SK-N-SH (cell line): Measurements from ENCODE around the gene KRT26. TPM values are rescaled to one million over a fixed set of nuclear protein-coding genes. Genes with fewer than 3 reads are reported as not detected.

ENCODE experiments used
- CTCF ChIA-PET: fragments of 300-600, 350-600 bp; formaldehyde crosslinking; extraction: SDS; loops from one replicate; lab custom pipeline; 2021; lab: Yijun Ruan, JAX
- POLR2A ChIA-PET: fragments of 350-600 bp; sonication (Branson Sonifier 250); formaldehyde crosslinking; extraction: SDS; loops from one replicate; lab custom pipeline; 2020; ENCODE audit warnings: antibody characterized with exemption, inconsistent platforms; lab: Yijun Ruan, JAX
- DNase-seq: peaks from one replicate; pipeline ENCODE4 v3.0.0; 2012
- H2AFZ ChIP-seq: fragments of 200-600 bp; sonication (generic); 2 replicates; pipeline ENCODE4 v1.8.1; 2016; ENCODE audit warnings: antibody characterized with exemption, mild to moderate bottlenecking, low read depth
- H3F3A ChIP-seq: fragments of 200-600 bp; sonication (generic); replicated peaks from 2 replicates; pipeline ENCODE3; 2016; ENCODE audit warnings: antibody characterized with exemption, mild to moderate bottlenecking; ENCODE audit not compliant: insufficient read depth
- H3K27ac ChIP-seq, 2 experiments: fragments of 200-500 bp in 1 of 2; fragments of 200-600 bp in 1 of 2; sonication (Bioruptor generic) in 1 of 2; sonication (generic), shearing (Covaris generic) in 1 of 2; 2 replicates each; pipeline versions ENCODE4 v1.5.1 to v1.6.1; 2014 to 2016; ENCODE audit warnings: low read depth in 2 of 2, inconsistent platforms in 1 of 2, low read length in 1 of 2, mild to moderate bottlenecking in 1 of 2, mixed read lengths in 1 of 2
- H3K27me3 ChIP-seq: fragments of 200-600 bp; sonication (generic), shearing (Covaris generic); 2 replicates; pipeline ENCODE4 v1.6.1; 2016; ENCODE audit warnings: mixed run types; ENCODE audit not compliant: insufficient read depth
- H3K36me3 ChIP-seq, 2 experiments: fragments of 200-500 bp in 1 of 2; fragments of 200-600 bp in 1 of 2; sonication (Bioruptor generic) in 1 of 2; sonication (generic) in 1 of 2; replicated peaks in 1 of 2; 2 replicates each; pipeline versions ENCODE3 to v1.5.1; 2014 to 2016; ENCODE audit warnings: low read length in 1 of 2, mild to moderate bottlenecking in 1 of 2; ENCODE audit not compliant: insufficient read depth in 2 of 2, control insufficient read depth in 1 of 2
- H3K4me1 ChIP-seq, 2 experiments: fragments of 200-500 bp in 1 of 2; fragments of 200-600 bp in 1 of 2; sonication (Bioruptor generic) in 1 of 2; sonication (generic), shearing (Covaris generic) in 1 of 2; 2 replicates each; pipeline versions ENCODE4 v1.5.1 to v1.6.1; 2014 to 2016; ENCODE audit warnings: low read depth in 1 of 2, low read length in 1 of 2, mixed run types in 1 of 2; ENCODE audit not compliant: insufficient read depth in 2 of 2, control insufficient read depth in 1 of 2
- H3K4me2 ChIP-seq: fragments of 200-600 bp; sonication (generic), shearing (Covaris generic); 2 replicates; pipeline ENCODE4 v1.6.1; 2017; ENCODE audit warnings: mixed run types
- H3K4me3 ChIP-seq, 2 experiments: fragments of 200-500 bp in 1 of 2; fragments of 200-600 bp in 1 of 2; sonication (Bioruptor generic) in 1 of 2; sonication (generic), shearing (Covaris generic) in 1 of 2; 2 replicates each; pipeline versions ENCODE4 v1.5.1 to v1.8.1; 2014 to 2016; ENCODE audit warnings: low read depth in 2 of 2, inconsistent platforms in 1 of 2, low read length in 1 of 2, mild to moderate bottlenecking in 1 of 2, mixed read lengths in 1 of 2, moderate library complexity in 1 of 2
- H3K79me2 ChIP-seq: fragments of 200-600 bp; sonication (generic); 2 replicates; pipeline ENCODE4 v1.8.1; 2017; ENCODE audit warnings: mild to moderate bottlenecking; ENCODE audit not compliant: insufficient read depth
- H3K9ac ChIP-seq: fragments of 200-600 bp; sonication (generic); 2 replicates; pipeline ENCODE4 v1.6.1; 2017; ENCODE audit warnings: mixed run types
- H3K9me2 ChIP-seq: fragments of 200-600 bp; sonication (generic); 2 replicates; pipeline ENCODE4 v1.6.1; 2017; ENCODE audit warnings: mixed run types
- H3K9me3 ChIP-seq: fragments of 200-600 bp; sonication (generic); 2 replicates; pipeline ENCODE4 v1.6.1; 2017; ENCODE audit warnings: mixed run types, mild to moderate bottlenecking, moderate library complexity
- H4K20me1 ChIP-seq: fragments of 200-600 bp; sonication (generic); 2 replicates; pipeline ENCODE4 v1.6.1; 2017; ENCODE audit warnings: mild to moderate bottlenecking, mixed run types; ENCODE audit not compliant: insufficient read depth
- CHD2 ChIP-seq: fragments of 150-350 bp; IDR thresholded peaks from 2 replicates; pipeline ENCODE4 v1.6.1; 2018; ENCODE audit warnings: low read length; ENCODE audit not compliant: partially characterized antibody
- ELF1 ChIP-seq: IDR thresholded peaks from 2 replicates; pipeline ENCODE4 v1.4.0; 2012
- FOSL2 ChIP-seq: IDR thresholded peaks from 2 replicates; pipeline ENCODE4 v1.4.0; 2012; ENCODE audit warnings: low read depth, mild to moderate bottlenecking, moderate library complexity, borderline replicate concordance
- FOXJ3 ChIP-seq: sonication (generic); formaldehyde crosslinking; IDR thresholded peaks from 2 replicates; pipeline ENCODE4 v1.5.1; 2020; ENCODE audit warnings: mild to moderate bottlenecking, missing genetic modification reagents
- GABPA ChIP-seq: IDR thresholded peaks from 2 replicates; pipeline ENCODE4 v1.4.0; 2012; ENCODE audit warnings: low read depth, mild to moderate bottlenecking
- GATA2 ChIP-seq: sonication (generic); formaldehyde crosslinking; IDR thresholded peaks from 2 replicates; pipeline ENCODE4 v1.5.0; 2020; ENCODE audit warnings: mild to moderate bottlenecking, missing genetic modification reagents
- MEF2A ChIP-seq: IDR thresholded peaks from 2 replicates; pipeline ENCODE4 v1.4.0; 2012; ENCODE audit warnings: low read depth, borderline replicate concordance
- POLR2AphosphoS5 ChIP-seq: IDR thresholded peaks from 2 replicates; pipeline ENCODE4 v1.6.1; 2012; ENCODE audit warnings: low read depth, low read length
- RAD21 ChIP-seq: IDR thresholded peaks from 2 replicates; pipeline ENCODE4 v1.6.1; 2012; ENCODE audit warnings: mild to moderate bottlenecking, low read length
- RCOR1 ChIP-seq: fragments of 150-350 bp; IDR thresholded peaks from 2 replicates; pipeline ENCODE4 v1.6.1; 2017; ENCODE audit warnings: antibody characterized with exemption, low read length
- RFX5 ChIP-seq: IDR thresholded peaks from 2 replicates; pipeline ENCODE4 v1.6.1; 2012; ENCODE audit warnings: mild to moderate bottlenecking, improper control_type of control experiment, low read length
- RXRA ChIP-seq: IDR thresholded peaks from 2 replicates; pipeline ENCODE4 v1.4.0; 2012; ENCODE audit warnings: low read depth, mild to moderate bottlenecking, borderline replicate concordance
- YY1 ChIP-seq: IDR thresholded peaks from 2 replicates; pipeline ENCODE4 v1.4.0; 2012; ENCODE audit warnings: low read depth, mild to moderate bottlenecking
- WGBS: methylation state at CpG from one replicate; pipeline ENCODE4 v1.1.6; 2017; ENCODE audit warnings: low lambda C conversion rate; 5-methylcytosine and 5-hydroxymethylcytosine counted together
- polyA plus RNA-seq, 3 experiments: library from polyadenylated mRNA; depleted of rRNA; stranded (reverse); fragments of >200 nt; gene quantifications; 2 replicates each; pipeline ENCODE4 v1.2.3, GENCODE V29; 2012
- TF ChIP-seq, protein P1 (sequence below): IDR thresholded peaks from 2 replicates; pipeline ENCODE4 v1.4.0; 2012; ENCODE audit warnings: low read depth, borderline replicate concordance
- TF ChIP-seq, protein P2 (sequence below): IDR thresholded peaks from 2 replicates; pipeline ENCODE4 v1.6.1; 2012; ENCODE audit warnings: mild to moderate bottlenecking, low read depth, low read length, moderate library complexity
- TF ChIP-seq, protein P3 (sequence below): IDR thresholded peaks from 2 replicates; pipeline ENCODE4 v1.4.0; 2012; ENCODE audit warnings: low read depth, borderline replicate concordance

Gene KRT26
- polyA plus RNA-seq, 1 of the 3 experiments (the other 2 are of a cell fraction) = not detected

DNA sequence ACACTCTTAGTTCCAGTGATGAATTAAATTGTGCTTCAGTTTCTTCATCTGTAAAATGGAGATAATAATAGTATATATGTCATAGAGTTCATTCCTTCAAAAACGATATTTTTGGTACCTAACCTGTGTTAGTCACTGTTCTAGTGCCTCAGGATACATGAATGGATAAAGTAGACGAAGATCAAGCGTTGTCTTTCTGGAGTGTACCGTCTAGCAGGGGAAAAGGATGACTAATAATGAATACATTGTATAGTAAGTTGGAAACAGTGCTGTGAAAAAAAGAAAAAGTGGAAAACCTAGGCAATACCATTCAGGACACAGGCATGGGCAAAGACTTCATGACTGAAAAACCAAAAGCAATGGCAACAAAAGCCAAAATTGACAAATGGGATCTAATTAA is 41.8 kb upstream of the KRT26 start:
- DNase-seq = no peak
- H2AFZ ChIP-seq = no peak overlapping the region
- 23% methylated on average over 4 of the region's 4 CpGs for WGBS
- ChIA-PET CTCF (no interaction called here), POLR2A (no interaction called here)
- H3K9me2 ChIP-seq = no peaks in the 10 kb centered on the region
- peaks cover 12 to 15% of the 10 kb centered on the region in 2 experiments for H3K36me3 ChIP-seq
- no peak overlapping the region for H3K4me2 ChIP-seq
- H3K27ac ChIP-seq = no peak overlapping the region
- H3K4me3 ChIP-seq = no peak overlapping the region
- H3F3A ChIP-seq = peaks cover 17% of the 10 kb centered on the region
- no peaks in the 10 kb centered on the region for H3K9me3 ChIP-seq
- no peaks in the 10 kb centered on the region; the same call in 1 of the 2 replicates for H3K79me2 ChIP-seq
- no peaks in the 10 kb centered on the region; a peak in 1 of 4 replicates for H3K4me1 ChIP-seq
- peaks cover 13% of the 10 kb centered on the region; the same call in 1 of the 2 replicates for H3K27me3 ChIP-seq
- H4K20me1 ChIP-seq = no peaks in the 10 kb centered on the region
- no peak overlapping the region for H3K9ac ChIP-seq
- TF ChIP-seq RFX5 (no peak), CHD2 (no peak)

DNA sequence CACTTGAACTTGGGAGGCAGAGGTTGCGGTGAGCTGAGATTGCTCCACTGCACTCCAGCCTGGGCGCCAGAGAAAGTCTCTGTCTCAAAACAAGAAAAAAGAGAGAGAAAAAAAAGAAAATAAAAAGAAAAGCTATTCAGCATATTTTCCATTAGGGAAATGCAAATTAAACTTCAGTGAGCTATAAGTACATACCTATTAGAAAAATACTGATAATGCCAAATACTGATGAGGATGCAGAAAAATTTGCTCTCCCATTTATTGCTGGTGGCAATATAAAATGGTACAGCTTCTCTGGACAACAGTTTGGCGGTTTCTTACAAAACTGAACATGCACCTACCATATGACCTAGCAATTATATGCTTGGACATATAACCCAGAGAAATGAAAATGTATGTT is 40.6 kb upstream of the KRT26 start:
- Histone ChIP-seq H3K4me1 (no peaks in the 10 kb centered on the region; a peak in 1 of 4 replicates), H3K36me3 (peaks cover 8 to 12% of the 10 kb centered on the region in 2 experiments), H4K20me1 (no peaks in the 10 kb centered on the region), H3K9me2 (no peaks in the 10 kb centered on the region), H3K79me2 (no peaks in the 10 kb centered on the region; the same call in 1 of the 2 replicates), H2AFZ (no peak overlapping the region), H3K9ac (no peak overlapping the region), H3F3A (peaks cover 7% of the 10 kb centered on the region), H3K4me2 (no peak overlapping the region), H3K9me3 (no peaks in the 10 kb centered on the region), H3K27me3 (peaks cover 25% of the 10 kb centered on the region; the same call in 1 of the 2 replicates), H3K4me3 (no peak overlapping the region), H3K27ac (no peak overlapping the region)
- DNase-seq = no peak
- POLR2A ChIA-PET = no interaction called here
- CTCF ChIA-PET = no interaction called here
- WGBS = 20% methylated on average over 3 of the region's 3 CpGs
- no peak for TF ChIP-seq RCOR1

DNA sequence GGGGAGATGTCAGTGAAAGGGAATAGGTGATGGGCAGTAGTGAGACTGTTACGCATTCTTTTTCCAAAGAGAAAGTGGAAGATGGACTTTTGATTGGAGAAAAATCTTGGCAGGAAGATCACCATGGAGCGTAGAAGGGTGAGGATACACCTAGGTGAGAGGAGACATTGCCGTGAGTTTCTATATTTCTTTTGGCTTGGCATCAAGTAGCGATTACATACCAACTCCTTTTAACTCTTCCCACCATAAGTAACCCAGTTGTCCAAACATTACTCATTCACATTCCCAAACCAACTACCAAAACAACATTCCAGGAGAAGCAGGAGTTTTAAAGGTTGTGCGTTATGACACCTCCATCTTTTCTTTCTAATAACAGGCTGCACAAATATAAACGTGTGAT is 38.5 kb upstream of the KRT26 start:
- CTCF ChIA-PET = interaction anchor here (1.4 to 2.8 kb wide), 2 partner anchors 9 to 852 kb away, joined by 5 to 11 read pairs; no protein-coding TSS in a partner anchor
- Histone ChIP-seq H3K4me3 (no peak overlapping the region), H3K9me3 (no peaks in the 10 kb centered on the region), H3K36me3 (no peaks in the 10 kb centered on the region), H3K9me2 (no peaks in the 10 kb centered on the region), H3K79me2 (no peaks in the 10 kb centered on the region), H2AFZ (no peak overlapping the region), H3K4me2 (no peak overlapping the region), H4K20me1 (no peaks in the 10 kb centered on the region), H3F3A (no peaks in the 10 kb centered on the region), H3K4me1 (no peaks in the 10 kb centered on the region), H3K9ac (no peak overlapping the region), H3K27ac (no peak overlapping the region), H3K27me3 (peaks cover 45% of the 10 kb centered on the region)
- DNase-seq = no peak
- TF ChIP-seq ELF1 = no peak
- no peak for TF ChIP-seq FOSL2
- TF ChIP-seq, protein P1, sequence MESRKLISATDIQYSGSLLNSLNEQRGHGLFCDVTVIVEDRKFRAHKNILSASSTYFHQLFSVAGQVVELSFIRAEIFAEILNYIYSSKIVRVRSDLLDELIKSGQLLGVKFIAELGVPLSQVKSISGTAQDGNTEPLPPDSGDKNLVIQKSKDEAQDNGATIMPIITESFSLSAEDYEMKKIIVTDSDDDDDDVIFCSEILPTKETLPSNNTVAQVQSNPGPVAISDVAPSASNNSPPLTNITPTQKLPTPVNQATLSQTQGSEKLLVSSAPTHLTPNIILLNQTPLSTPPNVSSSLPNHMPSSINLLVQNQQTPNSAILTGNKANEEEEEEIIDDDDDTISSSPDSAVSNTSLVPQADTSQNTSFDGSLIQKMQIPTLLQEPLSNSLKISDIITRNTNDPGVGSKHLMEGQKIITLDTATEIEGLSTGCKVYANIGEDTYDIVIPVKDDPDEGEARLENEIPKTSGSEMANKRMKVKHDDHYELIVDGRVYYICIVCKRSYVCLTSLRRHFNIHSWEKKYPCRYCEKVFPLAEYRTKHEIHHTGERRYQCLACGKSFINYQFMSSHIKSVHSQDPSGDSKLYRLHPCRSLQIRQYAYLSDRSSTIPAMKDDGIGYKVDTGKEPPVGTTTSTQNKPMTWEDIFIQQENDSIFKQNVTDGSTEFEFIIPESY = no peak
- no peak for TF ChIP-seq RFX5
- no peak for TF ChIP-seq RAD21
- TF ChIP-seq YY1 = no peak
- TF ChIP-seq GATA2 = no peak
- no peak for TF ChIP-seq RXRA
- TF ChIP-seq POLR2AphosphoS5 = no peak
- no peak for TF ChIP-seq CHD2
- no peak for TF ChIP-seq MEF2A
- TF ChIP-seq, protein P2, sequence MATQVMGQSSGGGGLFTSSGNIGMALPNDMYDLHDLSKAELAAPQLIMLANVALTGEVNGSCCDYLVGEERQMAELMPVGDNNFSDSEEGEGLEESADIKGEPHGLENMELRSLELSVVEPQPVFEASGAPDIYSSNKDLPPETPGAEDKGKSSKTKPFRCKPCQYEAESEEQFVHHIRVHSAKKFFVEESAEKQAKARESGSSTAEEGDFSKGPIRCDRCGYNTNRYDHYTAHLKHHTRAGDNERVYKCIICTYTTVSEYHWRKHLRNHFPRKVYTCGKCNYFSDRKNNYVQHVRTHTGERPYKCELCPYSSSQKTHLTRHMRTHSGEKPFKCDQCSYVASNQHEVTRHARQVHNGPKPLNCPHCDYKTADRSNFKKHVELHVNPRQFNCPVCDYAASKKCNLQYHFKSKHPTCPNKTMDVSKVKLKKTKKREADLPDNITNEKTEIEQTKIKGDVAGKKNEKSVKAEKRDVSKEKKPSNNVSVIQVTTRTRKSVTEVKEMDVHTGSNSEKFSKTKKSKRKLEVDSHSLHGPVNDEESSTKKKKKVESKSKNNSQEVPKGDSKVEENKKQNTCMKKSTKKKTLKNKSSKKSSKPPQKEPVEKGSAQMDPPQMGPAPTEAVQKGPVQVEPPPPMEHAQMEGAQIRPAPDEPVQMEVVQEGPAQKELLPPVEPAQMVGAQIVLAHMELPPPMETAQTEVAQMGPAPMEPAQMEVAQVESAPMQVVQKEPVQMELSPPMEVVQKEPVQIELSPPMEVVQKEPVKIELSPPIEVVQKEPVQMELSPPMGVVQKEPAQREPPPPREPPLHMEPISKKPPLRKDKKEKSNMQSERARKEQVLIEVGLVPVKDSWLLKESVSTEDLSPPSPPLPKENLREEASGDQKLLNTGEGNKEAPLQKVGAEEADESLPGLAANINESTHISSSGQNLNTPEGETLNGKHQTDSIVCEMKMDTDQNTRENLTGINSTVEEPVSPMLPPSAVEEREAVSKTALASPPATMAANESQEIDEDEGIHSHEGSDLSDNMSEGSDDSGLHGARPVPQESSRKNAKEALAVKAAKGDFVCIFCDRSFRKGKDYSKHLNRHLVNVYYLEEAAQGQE = no peak
- TF ChIP-seq, protein P3, sequence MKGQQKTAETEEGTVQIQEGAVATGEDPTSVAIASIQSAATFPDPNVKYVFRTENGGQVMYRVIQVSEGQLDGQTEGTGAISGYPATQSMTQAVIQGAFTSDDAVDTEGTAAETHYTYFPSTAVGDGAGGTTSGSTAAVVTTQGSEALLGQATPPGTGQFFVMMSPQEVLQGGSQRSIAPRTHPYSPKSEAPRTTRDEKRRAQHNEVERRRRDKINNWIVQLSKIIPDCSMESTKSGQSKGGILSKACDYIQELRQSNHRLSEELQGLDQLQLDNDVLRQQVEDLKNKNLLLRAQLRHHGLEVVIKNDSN = no peak
- TF ChIP-seq FOXJ3 (CRISPR knock-in tag) = no peak
- no peak for TF ChIP-seq GABPA
- POLR2A ChIA-PET = no interaction called here
- 16% methylated on average over 6 of the region's 6 CpGs for WGBS
